Hepatocyte (in vitro differentiated cells): Measurements from ENCODE around the gene COL4A2. TPM values are rescaled to one million over a fixed set of nuclear protein-coding genes. Genes with fewer than 3 reads are reported as not detected.

Experiments used
- DNase-seq: peaks from one replicate; pipeline ENCODE4 v3.0.0-alpha.2; 2016; ENCODE audit warnings: low spot score
- H2AFZ ChIP-seq: fragments of 200-600 bp; sonication (generic); 2 replicates; pipeline ENCODE4 v1.6.0; 2016; ENCODE audit warnings: antibody characterized with exemption, mild to moderate bottlenecking
- H3K27ac ChIP-seq: fragments of 200-600 bp; sonication (generic); 2 replicates; pipeline ENCODE4 v1.5.1; 2016; ENCODE audit warnings: mild to moderate bottlenecking
- H3K27me3 ChIP-seq: fragments of 200-600 bp; sonication (generic); 2 replicates; pipeline ENCODE4 v1.6.1; 2016
- H3K36me3 ChIP-seq: fragments of 200-600 bp; sonication (generic); replicated peaks from 2 replicates; pipeline ENCODE4 v1.5.1; 2016; ENCODE audit warnings: low read depth; ENCODE audit not compliant: insufficient read depth
- H3K4me1 ChIP-seq: fragments of 200-600 bp; sonication (generic); 2 replicates; pipeline ENCODE4 v1.5.1; 2016; ENCODE audit warnings: mild to moderate bottlenecking, moderate library complexity; ENCODE audit not compliant: insufficient read depth
- H3K4me2 ChIP-seq: fragments of 200-600 bp; sonication (generic); 2 replicates; pipeline ENCODE4 v1.6.0; 2016
- H3K4me3 ChIP-seq: fragments of 200-600 bp; sonication (generic); 2 replicates; pipeline ENCODE4 v1.5.1; 2016; ENCODE audit warnings: mild to moderate bottlenecking
- H3K79me2 ChIP-seq: fragments of 200-600 bp; sonication (generic); 2 replicates; pipeline ENCODE4 v1.6.0; 2017; ENCODE audit warnings: mild to moderate bottlenecking
- H3K9me2 ChIP-seq: fragments of 200-600 bp; sonication (generic); replicated peaks from 2 replicates; pipeline ENCODE4 v1.6.0; 2017; ENCODE audit warnings: mild to moderate bottlenecking; ENCODE audit not compliant: insufficient read depth
- H3K9me3 ChIP-seq: fragments of 200-600 bp; sonication (generic); 2 replicates; pipeline ENCODE4 v1.5.1; 2016; ENCODE audit warnings: low read depth, mild to moderate bottlenecking
- H4K20me1 ChIP-seq: fragments of 200-600 bp; sonication (generic); 2 replicates; pipeline ENCODE4 v1.6.0; 2016; ENCODE audit warnings: mild to moderate bottlenecking; ENCODE audit not compliant: insufficient read depth, poor library complexity, severe bottlenecking
- EZH2 ChIP-seq: fragments of 200-600 bp; sonication (generic); IDR thresholded peaks from 2 replicates; pipeline ENCODE4 v1.6.1; 2016; ENCODE audit warnings: antibody characterized with exemption, mild to moderate bottlenecking, borderline replicate concordance
- EZH2phosphoT487 ChIP-seq: fragments of 200-600 bp; sonication (generic); IDR thresholded peaks from one replicate; pipeline ENCODE4 v1.6.1; 2018; ENCODE audit warnings: antibody characterized with exemption, mild to moderate bottlenecking, low read depth, moderate library complexity; ENCODE audit not compliant: unreplicated experiment, severe bottlenecking
- WGBS: methylation state at CpG from one replicate; pipeline ENCODE4 v1.1.6; 2016; ENCODE audit warnings: low lambda C conversion rate; ENCODE audit errors: missing lambda C conversion rate; 5-methylcytosine and 5-hydroxymethylcytosine counted together
- polyA plus RNA-seq: library from polyadenylated mRNA; unstranded; fragments of >200 nt; fragmentation: Nextera tagmentation; extraction: Ambion mirVana; gene quantifications from 2 replicates; pipeline ENCODE4 v1.2.1, GENCODE V29; 2016
- total RNA-seq: library from RNA; depleted of rRNA; stranded (reverse); fragments of >200 nt; gene quantifications from 2 replicates; pipeline ENCODE4 v1.2.3, GENCODE V29; 2014
- TF ChIP-seq, protein P1 (sequence below): fragments of 200-600 bp; sonication (generic); IDR thresholded peaks from 2 replicates; pipeline ENCODE4 v1.5.1; 2016; ENCODE audit warnings: antibody characterized with exemption, mild to moderate bottlenecking; ENCODE audit not compliant: poor library complexity

COL4A2 gene
- total and polyA plus RNA-seq, 2 experiments from 2014 or later: 171 to 221 TPM

- TF ChIP-seq, protein P1, sequence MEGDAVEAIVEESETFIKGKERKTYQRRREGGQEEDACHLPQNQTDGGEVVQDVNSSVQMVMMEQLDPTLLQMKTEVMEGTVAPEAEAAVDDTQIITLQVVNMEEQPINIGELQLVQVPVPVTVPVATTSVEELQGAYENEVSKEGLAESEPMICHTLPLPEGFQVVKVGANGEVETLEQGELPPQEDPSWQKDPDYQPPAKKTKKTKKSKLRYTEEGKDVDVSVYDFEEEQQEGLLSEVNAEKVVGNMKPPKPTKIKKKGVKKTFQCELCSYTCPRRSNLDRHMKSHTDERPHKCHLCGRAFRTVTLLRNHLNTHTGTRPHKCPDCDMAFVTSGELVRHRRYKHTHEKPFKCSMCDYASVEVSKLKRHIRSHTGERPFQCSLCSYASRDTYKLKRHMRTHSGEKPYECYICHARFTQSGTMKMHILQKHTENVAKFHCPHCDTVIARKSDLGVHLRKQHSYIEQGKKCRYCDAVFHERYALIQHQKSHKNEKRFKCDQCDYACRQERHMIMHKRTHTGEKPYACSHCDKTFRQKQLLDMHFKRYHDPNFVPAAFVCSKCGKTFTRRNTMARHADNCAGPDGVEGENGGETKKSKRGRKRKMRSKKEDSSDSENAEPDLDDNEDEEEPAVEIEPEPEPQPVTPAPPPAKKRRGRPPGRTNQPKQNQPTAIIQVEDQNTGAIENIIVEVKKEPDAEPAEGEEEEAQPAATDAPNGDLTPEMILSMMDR: peak; percentile 90
- TF ChIP-seq EZH2 (no peak), EZH2phosphoT487 (no peak)
- Histone ChIP-seq H4K20me1 (no peaks in the 10 kb centered on the region), H3K79me2 (no peaks in the 10 kb centered on the region), H2AFZ (no peak overlapping the region), H3K27ac (no peak overlapping the region), H3K4me2 (peak overlapping the region; percentile 60), H3K9me2 (no peaks in the 10 kb centered on the region), H3K4me1 (peaks cover 8% of the 10 kb centered on the region), H3K9me3 (no peaks in the 10 kb centered on the region), H3K4me3 (no peak overlapping the region), H3K27me3 (no peaks in the 10 kb centered on the region), H3K36me3 (no peaks in the 10 kb centered on the region)
- peak; percentile 89 for DNase-seq
- 28% methylated on average over 10 of the region's 10 CpGs for WGBS
Observed at GRCh38 chr13:110455941-110456340, 148.9 kb downstream of the COL4A2 start.

GRCh38 chr13:110456550-110456949, 149.5 kb downstream of the COL4A2 start:
- Histone ChIP-seq H3K4me2 (no peak overlapping the region), H3K36me3 (no peaks in the 10 kb centered on the region), H3K4me1 (peaks cover 8% of the 10 kb centered on the region)

DNA sequence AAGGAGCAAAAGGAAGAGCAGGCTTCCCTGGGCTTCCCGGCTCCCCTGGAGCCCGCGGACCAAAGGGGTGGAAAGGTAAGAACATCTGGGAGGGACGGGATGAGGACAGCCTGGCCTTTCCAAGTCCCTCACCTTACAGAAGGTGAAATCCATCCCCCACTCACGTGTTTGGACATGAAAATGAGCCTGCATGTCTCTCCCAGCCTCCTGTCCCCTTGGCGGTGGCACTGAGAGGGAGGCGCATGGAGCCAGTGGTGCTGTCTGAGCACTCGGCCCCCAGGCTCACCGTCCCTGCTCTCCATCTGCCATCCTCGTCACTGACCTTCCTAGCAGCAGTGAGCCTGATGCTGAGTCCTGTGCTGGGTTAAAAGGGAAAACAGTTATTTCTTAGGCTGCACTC, 150.3 kb downstream of the COL4A2 start:
- Histone ChIP-seq H3K9me2 (no peaks in the 10 kb centered on the region), H3K79me2 (no peaks in the 10 kb centered on the region), H3K4me1 (peaks cover 8% of the 10 kb centered on the region), H4K20me1 (no peaks in the 10 kb centered on the region), H2AFZ (no peak overlapping the region), H3K4me3 (no peak overlapping the region), H3K27me3 (no peaks in the 10 kb centered on the region), H3K9me3 (no peaks in the 10 kb centered on the region), H3K36me3 (no peaks in the 10 kb centered on the region), H3K4me2 (no peak overlapping the region), H3K27ac (no peak overlapping the region)
- 95% methylated on average over 10 of the region's 10 CpGs for WGBS
- no peak for TF ChIP-seq EZH2
- TF ChIP-seq, protein P1: no peak
- TF ChIP-seq EZH2phosphoT487: no peak
- DNase-seq: no peak

More at GRCh38 chr13:110456550-110456949, 149.5 kb downstream of the COL4A2 start:
- no peak for DNase-seq
- Histone ChIP-seq H3K9me2 (no peaks in the 10 kb centered on the region), H2AFZ (no peak overlapping the region), H3K9me3 (no peaks in the 10 kb centered on the region), H3K4me3 (no peak overlapping the region), H4K20me1 (no peaks in the 10 kb centered on the region), H3K27ac (no peak overlapping the region), H3K27me3 (no peaks in the 10 kb centered on the region), H3K79me2 (no peaks in the 10 kb centered on the region)
- TF ChIP-seq, protein P1: no peak
- 90% methylated on average over 7 of the region's 18 CpGs for WGBS

DNA sequence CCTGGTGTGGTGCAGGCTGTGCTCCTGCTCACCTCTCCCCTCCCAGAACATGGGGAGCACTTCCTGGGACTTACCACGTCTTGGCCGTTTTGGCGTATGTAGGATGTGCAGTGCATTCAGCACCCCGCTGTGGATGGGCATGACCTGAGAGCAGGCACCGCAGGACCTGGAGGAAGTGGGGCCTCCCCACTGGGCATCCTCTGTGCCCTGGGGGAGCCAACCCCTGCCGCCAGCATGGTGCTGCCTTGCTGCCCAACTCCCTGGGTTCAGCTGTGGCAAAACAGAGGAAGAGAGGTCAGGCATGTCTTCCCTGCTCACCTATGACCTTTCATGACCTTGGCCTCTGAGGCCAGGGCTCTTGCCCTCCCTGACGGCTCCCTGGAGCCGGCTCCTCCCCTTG, 150.9 kb downstream of the COL4A2 start:
- H2AFZ ChIP-seq: no peak overlapping the region
- H3K36me3 ChIP-seq: no peaks in the 10 kb centered on the region
- no peaks in the 10 kb centered on the region for H3K9me3 ChIP-seq
- H3K4me1 ChIP-seq: peaks cover 8% of the 10 kb centered on the region
- TF ChIP-seq, protein P1: no peak
- TF ChIP-seq EZH2: no peak
- no peak for TF ChIP-seq EZH2phosphoT487
- H4K20me1 ChIP-seq: no peaks in the 10 kb centered on the region
- WGBS: 95% methylated on average over 8 of the region's 8 CpGs
- H3K79me2 ChIP-seq: no peaks in the 10 kb centered on the region
- H3K4me2 ChIP-seq: no peak overlapping the region
- no peak overlapping the region for H3K27ac ChIP-seq
- no peak overlapping the region for H3K4me3 ChIP-seq
- H3K27me3 ChIP-seq: no peaks in the 10 kb centered on the region
- H3K9me2 ChIP-seq: no peaks in the 10 kb centered on the region
- DNase-seq: no peak
